Fibroblast of skin of right quadriceps (primary cell): ENCODE data around the gene TFPI.

Experiments
- DNase-seq: peaks from one replicate; pipeline ENCODE4 v3.0.0-alpha.2; 2013

TFPI gene

DNA sequence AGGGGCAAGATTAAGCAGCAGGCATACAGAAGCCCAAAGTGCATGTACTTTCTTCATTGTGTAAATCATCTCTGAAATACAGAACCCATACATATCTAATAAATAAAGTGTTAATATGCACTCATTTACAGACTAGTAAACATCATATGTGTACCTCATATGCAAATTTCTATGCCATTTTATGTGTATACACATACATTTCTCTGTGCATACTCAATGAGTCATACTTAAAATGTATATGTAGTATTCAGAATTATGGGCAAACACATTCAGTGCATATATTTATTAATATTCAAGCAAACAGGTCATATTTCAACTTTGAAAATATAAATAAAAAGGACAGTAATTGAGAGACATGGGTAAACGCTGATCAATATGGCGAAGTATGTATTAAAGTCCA, 50.5 kb downstream of the TFPI start:
- DNase-seq: no peak

DNA sequence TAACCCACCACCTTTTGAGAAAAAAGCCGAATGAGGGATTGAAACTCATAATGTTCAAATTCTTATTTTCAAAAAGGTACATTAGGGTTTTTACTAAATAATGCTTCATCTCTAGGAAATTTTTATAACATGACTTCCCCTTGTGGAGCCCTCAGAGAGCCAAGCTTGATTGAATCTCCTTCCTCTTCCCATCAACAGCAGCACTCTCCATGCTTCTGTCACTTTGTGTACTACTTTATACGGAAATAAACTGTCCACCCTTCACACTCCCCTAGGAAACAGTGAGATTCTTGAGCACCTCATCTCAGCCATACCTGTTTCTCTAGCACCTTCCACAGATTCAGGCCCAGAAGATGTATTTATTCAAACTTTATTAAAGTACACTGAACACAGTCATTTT, 51.8 kb downstream of the TFPI start:
- DNase-seq: no peak

DNA sequence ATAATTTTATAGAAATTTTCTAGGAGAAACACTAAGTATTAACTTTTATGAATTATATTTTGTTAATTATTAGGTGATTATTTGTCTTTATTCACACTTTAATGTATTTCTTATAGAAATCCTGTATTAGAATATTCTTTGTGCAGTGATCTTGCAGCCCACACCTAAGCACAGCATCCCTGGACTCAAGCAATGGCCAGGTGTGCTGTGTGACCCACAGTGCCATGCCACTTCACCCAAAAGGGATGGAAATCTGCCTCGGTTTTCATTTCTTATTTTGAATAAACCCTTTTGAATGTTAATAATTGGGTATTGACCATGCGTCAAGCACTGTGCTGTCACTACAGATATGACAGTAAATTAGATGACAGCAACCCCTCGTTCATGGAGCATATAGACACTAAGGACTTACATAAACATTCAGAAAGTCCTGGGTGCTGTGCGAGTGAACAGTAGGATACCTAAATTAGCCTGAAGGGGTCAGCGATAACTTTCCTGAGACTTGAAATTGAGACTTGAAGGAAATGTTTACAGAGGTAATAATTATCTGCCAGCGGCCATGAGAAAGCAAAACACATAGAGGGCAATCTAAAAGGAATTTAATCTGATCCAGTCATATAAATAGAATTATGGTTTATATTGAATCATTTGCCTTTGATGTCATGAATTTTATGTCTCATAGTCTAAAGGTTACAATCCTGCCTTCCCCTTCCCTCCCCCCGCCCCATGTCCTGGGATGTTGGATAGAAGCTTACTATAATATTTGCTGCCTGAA, 53.5 kb downstream of the TFPI start:
- DNase-seq: peak; percentile 57

DNA sequence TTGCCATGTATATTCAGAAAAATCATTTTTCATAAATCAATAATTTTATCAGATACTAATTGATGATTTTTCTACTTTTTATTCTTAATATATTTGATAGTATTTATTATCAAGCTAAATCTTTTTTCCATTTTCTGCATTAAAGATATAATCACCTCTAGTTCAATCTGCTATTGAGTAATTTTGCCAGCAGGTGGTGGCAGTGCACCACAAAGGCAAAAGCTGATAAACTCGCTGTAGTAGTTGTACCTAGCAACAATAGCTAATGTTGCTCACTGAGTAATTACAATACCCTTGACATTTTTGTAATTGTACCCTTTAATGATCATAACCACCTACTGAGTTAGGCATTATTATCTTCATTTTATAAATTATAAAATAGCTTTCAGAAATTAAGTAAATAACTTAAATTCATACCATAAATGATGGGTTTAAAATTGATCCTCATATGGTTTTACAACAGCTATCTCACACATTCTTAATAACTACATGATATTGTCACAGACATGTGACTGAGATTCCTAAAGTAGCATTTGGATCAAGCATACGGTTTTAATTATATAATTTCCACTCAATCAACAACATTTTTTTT, 54.2 kb downstream of the TFPI start:
- DNase-seq: peak; percentile 57

DNA sequence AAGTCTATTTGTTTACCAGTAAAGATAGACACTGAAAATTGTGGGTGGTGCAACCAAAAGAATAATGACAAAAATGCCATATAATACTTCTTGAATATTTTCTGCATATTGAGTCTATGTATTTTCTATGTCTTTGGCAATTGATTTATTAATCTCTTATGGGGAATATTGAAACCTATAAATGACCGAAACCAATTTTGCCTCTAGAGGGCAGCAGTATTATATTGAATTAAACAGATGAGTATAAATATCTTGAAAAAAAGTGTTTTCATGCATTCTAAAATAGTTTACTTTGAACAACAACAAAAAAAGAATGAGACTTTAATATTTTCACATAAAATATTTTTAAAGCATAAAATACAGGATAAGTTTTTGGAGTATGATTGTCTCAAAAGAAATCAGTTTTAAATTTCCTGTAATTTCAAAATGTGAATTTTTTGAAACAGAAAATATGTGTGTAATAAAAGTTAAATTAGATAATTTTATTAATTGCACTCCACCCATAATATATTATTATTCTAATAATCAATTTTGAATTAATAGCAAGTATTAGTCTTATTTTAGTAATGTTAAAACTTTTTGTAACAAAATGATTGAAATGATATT, 56.3 kb downstream of the TFPI start:
- peak; percentile 10 for DNase-seq

DNA sequence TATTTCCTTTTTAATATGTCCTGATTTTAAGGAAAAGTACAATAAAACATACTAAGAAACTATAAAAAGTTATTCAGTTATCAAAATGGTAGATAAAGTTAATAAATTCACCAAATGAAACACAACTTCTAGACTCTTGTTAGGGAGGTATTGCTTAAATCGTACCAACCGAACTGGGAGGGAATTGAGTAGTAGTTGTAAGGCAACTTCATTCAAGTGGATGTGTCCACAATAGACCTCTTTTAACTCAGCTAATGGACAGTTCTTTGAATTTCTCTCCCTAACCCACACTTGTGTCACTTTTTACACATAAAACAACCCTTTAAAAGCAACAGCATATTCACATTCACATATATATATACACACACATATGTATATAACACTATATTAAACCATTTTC, 57.1 kb downstream of the TFPI start:
- no peak for DNase-seq

DNA sequence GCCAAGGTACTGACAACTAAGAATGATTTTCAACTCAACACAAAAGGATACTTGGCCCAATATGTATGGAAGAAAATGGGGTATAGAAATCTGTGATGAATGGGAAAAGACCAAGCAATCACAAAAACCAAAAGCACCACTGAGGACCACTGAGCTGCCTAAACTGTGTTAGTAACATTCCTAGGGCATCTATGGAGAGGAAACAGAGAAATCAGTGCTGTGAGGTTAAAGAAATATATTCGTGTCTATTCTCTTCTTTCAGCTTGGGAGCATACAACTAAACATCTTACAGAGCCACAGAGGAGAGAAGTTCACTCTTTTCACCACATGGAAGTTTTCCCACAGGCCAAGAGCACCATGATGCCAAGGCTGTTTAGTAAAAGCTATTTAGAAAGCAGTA, 58.9 kb downstream of the TFPI start:
- no peak for DNase-seq

DNA sequence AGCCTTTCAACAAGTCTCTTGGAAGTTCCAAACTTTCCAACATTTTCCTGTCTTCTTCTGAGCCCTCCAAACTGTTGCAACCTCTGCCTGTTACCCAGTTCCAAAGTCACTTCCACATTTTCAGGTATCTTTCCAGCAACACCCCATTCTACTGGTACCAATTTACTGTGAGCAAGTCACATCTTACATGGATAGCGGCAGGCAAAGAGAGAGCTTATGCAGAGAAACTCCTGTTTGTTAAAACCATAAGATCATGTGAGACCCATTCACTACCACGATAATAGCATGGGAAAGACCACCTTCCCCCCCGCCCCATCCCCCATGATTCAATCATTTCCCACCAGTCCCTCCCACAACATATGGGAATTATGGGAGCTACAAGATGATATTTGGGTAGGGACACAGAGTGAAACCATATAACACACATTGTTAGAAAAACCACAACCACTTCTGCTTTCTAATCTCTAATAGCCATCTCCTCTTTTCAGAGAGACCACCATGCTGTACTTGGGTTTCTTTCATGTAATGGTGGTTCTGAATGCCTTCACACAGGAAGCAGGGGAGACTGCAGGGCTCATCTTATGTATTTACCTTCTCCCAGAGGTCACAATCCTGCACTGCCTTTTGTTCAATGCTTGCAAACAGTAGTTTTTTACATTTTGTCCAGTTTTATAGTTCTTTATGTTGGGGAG, 60.2 kb downstream of the TFPI start:
- DNase-seq: no peak

DNA sequence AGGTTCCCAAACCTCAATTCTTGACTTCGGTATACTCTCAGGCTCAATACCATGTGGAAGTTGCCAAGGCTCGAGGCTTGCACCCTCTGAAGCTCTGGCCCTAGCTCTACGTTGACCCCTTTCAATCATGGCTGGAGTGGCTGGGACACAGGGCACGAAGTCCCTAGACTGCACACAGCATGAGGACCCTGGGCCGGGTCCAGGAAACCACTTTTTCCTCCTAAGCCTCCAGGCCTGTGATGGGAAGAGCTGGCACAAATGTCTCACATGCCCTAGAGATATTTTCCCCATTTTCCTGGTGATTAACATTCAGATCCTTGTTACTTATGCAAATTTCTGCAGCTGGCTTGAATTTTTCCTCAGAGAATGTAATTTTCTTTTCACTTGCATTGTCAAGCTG, 61.1 kb downstream of the TFPI start:
- no peak for DNase-seq

DNA sequence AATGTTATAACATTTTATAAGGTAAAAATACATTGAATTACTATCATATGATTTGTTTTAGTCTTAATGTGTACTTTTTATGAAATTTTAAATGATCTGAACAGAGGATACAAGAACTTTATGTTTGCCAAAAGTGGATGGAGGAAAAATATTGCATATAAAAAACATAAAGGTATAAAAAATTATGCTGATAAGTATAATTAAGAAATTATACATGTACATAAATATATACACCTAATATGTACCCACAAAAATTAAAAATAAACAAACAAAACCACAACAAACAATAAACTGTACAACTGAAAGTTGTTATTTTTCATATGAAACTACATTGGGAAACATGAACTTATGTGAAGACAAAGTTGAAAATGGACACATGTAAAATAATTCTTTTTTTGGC, 68.0 kb downstream of the TFPI start:
- DNase-seq: no peak

DNA sequence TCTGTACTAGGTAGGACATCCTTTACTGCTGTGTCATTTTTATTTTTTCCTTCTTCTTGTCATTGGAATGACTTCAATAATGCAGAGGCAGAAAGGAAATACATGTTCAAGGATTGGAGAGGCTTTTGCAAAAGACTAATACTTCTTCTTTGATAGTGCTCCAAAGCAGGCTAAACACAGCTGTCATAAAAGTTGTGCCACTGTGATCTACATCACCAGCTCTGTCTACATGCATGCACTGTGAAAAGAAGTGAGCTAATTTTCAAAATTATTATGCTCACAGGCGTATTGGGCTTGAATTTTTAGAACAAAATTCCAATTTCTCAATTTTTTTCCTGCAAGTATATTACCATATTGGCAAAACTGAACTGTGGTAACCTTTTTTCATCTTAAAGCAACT, 68.7 kb downstream of the TFPI start:
- no peak for DNase-seq

DNA sequence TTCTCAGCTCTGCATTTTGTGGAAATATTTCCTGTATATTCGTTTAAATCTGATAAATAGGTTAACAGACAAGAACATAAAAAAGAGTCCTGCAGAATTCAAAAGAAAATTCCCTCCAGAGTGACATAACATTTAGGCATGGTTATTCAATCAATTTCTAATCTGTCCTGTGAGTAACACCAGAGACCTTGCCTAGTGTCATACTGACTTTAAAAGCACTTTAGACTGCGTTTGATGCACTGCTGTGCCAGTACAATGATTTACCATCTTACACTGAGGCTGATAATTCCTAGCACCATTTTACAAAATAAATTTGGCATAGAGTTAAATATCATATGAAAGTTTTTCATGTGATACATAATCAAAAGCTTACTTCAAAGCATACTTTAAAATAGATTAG, 70.7 kb downstream of the TFPI start:
- DNase-seq: no peak

DNA sequence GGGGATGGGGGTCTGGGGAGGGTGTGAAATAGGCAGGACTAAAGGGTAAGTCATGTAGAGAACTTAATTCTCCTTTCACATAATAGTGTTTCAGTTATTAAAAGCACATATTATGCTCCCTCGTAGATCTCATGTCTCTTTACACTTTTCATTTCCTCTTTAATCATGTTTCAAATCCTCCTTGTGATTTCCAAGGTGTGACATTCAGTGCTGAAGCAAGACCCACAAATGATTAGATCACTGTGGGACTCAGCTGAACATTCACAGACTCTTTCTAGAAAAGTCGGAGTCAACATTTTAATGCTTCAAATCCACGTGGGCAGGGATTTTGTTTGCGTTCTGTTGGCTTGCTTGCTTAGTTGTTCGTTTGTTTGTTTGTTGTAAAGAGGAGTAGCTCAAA, 71.4 kb downstream of the TFPI start:
- DNase-seq: no peak

DNA sequence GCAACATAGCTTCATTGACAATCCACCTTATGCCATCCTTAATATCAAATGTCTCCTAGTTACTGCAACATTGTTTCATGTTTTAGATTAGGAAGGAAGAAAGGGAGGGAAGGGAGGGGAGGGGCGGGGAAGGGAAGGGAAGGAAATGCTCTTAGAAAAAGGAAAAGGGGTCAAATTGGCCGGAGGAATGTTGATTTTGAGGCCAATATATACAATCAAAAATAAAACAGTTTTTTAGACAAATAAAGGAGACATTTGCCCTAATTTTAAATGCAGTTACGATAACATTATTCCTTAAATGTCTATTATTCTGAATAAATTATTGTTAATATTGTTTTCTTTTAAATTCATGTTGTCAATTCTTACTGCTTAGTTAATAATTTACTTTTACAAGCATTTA, 72.7 kb downstream of the TFPI start:
- no peak for DNase-seq

DNA sequence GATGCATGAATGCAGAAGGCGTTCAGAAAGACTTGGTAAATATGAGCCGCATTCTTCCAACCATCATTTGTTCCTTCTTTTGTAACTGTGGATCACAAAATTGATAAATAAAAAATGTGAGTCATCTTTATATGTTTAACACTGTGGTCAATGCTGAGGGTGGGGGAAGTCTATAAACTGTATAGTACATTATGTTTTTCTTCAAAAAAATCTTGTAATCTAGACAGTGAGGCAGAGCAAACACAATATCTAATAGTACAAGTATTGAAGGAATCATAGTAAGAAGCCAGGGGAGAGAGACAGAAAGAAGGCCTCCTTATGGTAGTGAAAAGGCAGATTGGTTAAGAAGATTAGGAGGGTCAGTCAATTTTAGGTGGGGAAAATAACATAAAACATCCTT, 75.5 kb downstream of the TFPI start:
- no peak for DNase-seq

DNA sequence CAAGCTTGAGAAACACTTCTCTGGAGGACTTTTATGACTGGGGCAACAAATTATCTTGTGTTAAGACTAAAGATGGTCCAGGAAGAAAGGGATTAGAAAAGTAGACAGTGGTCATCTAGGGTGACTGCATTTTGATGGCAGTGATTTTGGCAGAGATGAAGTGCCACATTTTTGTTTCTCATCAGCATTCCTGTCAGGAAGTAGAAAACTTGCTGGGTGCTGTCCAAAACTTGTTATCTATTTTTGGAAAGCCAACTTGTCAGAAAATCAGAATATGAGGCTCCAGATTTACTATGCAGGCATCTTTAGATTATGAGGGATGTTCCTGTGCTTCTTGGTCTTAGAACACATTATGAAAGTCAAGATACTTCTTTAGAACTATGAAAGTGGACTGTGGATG, 77.2 kb downstream of the TFPI start:
- peak; percentile 7 for DNase-seq

DNA sequence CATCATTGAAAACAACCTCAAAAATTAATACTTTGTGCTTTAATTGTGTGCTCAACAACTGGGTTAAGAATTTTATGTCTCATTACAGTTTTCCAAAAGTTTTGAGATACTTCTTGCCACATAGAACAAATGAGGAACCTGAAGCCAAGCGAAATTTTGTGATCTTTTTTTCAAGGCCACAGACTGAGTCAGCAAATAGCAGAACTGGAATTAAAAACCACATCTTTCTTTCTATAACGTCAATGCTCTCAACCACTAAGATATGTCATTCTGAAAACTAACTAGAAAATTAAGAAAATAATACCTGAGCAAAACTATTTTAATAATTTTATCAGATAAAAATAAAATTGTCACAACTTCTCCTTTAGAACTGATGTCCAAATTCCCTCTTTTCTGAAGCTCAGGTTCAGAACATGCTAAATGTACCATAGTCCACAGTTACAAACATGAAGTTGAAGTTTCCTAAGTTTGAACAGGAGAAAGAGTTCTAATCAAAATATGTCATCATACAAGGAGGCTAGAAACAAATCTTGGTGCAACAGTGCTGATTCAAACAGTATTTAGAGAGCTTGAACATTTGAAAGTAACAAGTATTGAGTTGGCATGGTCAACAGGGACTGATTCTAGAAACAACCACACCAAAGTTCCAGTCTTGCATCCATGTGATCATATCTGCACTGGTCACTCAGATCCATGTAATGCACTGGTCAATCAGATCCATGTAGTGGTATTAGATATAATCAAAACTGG, 78.6 kb downstream of the TFPI start:
- peak; percentile 14 for DNase-seq

DNA sequence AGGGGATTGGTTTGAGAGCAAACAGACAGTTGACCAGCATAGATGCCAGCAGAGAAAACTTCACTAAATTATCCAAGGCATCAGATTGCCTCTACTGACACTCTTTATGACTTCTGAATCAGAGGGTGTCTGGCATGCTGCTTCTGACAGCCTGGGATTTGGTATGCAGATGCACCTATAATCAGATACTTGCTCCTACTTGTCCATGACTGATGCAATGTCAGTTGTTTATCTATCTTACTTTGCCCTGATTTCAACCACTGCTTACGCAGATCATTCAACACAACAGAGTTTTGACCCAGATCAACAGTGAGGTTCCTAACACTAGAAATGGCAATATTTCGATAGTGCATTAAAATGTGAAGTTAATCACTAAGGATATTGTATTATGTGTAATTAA, 83.5 kb downstream of the TFPI start:
- DNase-seq: no peak

DNA sequence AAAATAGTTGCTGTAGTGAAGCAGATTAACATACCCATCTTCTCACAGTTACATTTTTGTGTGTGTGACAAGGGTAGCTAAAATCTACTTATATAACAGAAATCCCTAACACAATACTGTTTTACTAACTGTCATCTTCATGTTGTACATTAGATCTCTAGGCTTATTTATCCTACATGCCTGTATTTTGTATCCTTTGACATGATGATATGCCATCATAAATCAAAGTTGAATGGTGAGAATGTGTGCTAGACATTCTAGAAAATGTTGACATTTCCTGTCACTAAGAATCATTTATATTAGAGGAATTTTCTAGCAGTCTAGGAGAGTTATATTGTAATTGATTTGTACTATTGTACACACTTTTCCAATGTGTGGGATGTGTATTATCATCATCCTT, 84.7 kb downstream of the TFPI start:
- no peak for DNase-seq

DNA sequence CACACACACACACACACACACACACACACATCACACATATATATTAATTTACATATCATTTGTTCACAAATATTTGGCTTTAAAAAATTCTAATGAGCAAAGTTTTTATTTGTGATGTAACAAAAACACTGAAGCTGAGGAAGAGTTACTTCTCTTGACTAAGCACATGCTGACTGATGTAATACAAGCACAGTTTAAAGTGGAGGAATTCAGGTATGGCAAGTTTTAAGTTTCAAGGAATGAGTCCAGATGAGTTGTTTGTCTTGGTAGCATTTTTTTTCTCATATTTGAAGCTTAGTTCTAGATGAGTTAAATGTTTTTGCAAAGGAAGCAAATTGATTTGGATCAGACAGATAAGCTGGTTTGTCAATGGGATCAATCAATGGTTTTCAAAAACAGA, 86.0 kb downstream of the TFPI start:
- DNase-seq: peak; percentile 6

DNA sequence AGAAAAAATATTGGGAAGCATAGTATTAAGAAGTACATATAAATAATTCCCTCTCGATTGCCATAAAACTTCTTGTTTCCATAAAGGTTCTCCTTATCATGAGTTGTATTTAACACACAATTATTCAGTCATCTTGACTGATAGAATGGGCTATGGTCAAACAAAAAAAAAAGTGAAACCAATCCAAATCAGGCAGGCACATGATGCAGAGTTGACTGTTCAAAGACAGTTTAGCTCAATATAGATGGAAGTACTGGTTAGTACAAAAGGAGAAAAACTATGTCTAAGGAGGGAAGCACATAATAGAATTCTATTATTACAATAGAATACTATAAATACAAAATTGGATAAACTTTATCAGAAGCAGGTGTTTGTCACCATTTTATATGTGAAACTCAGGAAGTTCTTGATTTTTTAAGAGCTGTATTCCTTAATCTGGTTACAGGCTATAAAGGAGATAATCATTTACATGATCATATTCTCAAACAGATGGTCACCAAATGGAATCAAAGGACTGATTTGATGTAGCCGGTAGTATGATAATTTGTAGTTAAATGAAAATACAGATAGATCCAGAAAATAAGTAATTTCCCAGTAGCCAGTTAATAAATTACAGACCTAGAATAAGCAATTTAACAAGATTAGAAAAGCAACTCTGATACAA, 88.0 kb downstream of the TFPI start:
- DNase-seq: no peak

DNA sequence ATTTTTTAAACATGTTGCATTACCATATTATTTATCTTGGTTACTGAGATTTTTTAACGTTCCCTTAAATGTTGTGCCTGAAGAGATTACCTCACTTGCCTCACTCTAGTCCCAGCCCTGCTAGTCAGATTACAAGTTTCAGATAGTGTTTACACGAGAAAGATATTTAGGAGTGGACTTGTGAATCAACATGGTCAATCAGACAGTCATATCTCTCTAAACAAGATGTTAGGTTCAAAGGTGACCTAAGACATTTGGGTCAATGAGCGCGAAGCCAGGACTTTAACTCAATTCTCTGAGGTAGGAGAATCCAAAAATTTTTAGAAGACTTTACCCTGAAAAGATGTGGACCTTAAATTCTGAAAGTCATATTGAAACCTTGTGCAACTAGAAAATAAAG, 91.4 kb downstream of the TFPI start:
- no peak for DNase-seq
